Regular cardiac myocyte (primary cell): ENCODE measurements around the gene TCAIM. TPM values are rescaled to one million over a fixed set of nuclear protein-coding genes. Genes with fewer than 3 reads are reported as not detected.

Experiments used
- total RNA-seq: library from RNA; depleted of rRNA; stranded (reverse); fragments of >200 nt; gene quantifications from 2 replicates; pipeline ENCODE4 v1.2.3, GENCODE V29; 2014

Gene TCAIM, protein sequence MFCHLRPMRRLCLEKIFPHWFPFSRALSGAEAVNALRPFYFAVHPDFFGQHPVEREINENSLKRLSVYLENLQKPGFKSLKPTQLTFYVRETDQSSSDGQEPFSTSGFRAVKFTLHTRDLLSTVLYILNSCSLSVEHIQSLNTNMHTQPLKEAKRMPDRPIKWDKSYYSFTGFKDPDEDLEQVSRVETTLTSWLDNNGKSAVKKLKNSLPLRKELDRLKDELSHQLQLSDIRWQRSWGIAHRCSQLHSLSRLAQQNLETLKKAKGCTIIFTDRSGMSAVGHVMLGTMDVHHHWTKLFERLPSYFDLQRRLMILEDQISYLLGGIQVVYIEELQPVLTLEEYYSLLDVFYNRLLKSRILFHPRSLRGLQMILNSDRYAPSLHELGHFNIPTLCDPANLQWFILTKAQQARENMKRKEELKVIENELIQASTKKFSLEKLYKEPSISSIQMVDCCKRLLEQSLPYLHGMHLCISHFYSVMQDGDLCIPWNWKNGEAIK
- 19.6 and 36.6 TPM in 2 replicates for total RNA-seq

DNA sequence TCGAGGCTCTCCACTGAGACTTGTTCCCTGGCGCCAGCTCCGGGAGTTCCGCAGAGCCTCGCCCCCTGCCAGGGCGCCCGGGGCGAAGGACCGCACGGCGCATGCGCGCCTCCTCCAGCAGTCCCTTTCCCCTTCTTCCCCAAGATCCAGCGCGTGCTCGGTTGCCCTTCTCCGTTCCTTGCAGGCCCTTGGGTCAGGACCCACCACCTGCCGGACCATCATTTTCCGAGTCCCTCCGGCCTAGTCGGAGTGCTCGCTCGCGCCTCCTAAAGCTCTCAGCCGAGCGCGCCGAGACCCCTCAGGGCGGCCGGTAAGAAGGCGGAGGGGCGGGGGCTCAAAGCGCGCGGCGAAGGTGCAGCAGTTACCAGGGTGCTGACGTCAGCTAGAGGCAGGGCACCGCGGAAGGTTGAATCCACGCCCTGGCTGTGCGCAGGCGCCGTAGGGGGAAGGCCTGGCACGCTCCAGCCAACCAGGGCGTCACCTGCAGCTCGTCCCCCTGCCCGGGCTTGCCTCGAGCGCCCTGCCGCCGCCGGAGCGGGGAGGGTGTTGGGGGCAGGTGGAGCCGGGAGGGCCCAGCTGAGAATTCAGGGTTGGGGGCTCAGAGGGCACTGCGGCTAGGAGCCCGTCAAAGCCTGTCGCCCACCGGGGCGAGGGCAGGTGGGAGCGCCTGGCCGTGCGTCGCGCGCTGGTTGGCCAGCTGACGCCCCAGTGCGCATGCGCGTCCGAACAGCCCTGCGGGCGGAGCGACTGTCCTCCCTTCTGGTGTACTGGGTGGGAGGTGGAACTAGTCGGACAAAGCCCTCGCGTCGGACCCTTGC lies at the start of gene TCAIM:
Gene TCAIM, plus strand, starts transcription at position 757 of the 818 bp plus-strand sequence. CDS start 16,017 bp downstream, outside the sequence.

Other genes with a start within 250 kb of the TCAIM start
- not detected in 2 replicates for gene TOPAZ1, start 96.9 kb upstream of the TCAIM start, total RNA-seq
- gene ZNF445, start 138.9 kb downstream of the TCAIM start, total RNA-seq: 6.8 and 8.4 TPM in 2 replicates
- 5.2 and 7.0 TPM in 2 replicates for gene ZKSCAN7, start 216.4 kb downstream of the TCAIM start, total RNA-seq
- gene ZNF660, start 246.2 kb downstream of the TCAIM start, total RNA-seq: 0.77 and 3.1 TPM in 2 replicates